OCI-M1 (cell line): ENCODE measurements around the gene AHNAK.

Source experiments
- DNase-seq: peaks from one replicate; lab custom pipeline; 2025; lab: John Stamatoyannopoulos, UW

AHNAK gene

DNA sequence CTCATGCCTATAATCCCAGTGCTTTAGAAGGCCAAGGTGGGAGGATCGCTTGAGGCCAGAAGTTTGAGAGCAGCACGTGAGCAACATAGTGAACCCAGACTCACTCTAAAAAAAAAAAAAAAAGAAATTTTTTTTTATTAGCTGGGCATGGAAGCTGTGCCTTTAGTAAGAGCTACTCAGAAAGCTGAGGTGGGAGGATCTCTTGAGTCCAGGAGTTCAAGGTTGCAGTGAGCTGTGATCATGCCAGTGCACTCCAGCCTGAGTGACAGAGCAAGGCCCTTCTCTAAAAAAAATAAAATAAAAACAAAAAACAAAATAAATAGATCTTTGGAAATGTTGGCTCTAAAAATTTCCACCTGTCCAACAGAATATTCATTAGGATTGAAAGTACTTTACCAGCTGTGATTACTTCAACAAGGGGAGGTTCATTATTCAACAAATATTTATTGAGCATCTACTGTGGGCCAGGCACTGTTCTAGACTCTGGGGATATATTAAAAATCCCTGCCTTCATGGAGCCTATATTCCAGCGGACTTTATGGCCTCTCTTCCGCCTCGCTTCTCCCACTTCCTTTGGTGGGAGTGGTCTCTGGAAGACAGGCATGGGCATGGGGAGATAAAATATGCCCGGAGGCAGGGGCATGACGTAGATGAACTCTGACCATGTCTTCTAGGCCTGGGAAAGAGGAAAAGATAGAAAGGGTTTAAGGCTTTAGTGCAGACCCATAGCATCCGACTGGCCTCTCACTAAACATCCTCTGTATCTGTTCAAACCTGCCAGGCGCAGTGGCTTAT lies 47.9 kb downstream of the AHNAK start:
- no peak for DNase-seq

DNA sequence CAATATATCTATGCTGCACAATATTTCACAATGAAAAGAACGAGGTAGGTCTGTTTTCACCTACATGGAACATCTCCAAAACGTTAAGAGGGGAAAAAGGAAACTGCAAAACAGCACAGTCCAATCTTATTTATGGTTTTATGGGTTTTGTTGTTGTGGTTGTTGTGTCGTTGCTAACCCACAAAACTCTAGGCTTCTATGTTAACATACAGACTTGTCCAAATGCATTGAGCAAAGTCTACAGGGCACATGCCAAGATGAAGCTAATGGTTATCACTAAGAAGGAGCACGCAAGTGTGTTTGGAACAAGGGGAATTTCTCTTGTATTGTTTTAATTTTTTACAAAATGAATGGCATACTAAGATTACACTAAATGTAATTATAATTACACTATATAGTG lies 48.6 kb downstream of the AHNAK start:
- no peak for DNase-seq

- DNase-seq = peak; percentile 54
Observed at GRCh38 chr11:62497132-62497801, 49.3 kb downstream of the AHNAK start.

GRCh38 chr11:62496676-62497075 lies 49.9 kb downstream of the AHNAK start:
- DNase-seq = no peak

GRCh38 chr11:62494246-62494645 lies 52.4 kb downstream of the AHNAK start:
- no peak for DNase-seq

DNA sequence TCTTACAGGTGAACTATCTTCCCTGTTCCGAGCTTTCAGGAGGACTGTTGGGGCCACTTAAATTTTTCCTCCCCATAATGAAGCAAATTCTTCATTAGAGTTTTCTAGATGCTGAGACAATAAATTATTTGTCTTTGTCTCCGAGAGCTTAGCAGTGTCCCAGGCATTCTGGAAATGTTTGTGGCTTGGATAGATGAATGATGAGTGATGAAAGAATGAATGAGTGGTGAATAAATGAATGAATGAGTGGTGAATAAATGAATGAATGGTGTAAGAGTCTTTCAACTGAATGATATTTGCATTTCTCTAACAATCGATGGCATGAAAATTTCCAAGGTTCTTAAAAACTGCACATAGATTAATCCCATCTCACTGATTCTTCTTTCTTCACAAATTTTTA lies 52.8 kb downstream of the AHNAK start:
- DNase-seq = no peak

DNA sequence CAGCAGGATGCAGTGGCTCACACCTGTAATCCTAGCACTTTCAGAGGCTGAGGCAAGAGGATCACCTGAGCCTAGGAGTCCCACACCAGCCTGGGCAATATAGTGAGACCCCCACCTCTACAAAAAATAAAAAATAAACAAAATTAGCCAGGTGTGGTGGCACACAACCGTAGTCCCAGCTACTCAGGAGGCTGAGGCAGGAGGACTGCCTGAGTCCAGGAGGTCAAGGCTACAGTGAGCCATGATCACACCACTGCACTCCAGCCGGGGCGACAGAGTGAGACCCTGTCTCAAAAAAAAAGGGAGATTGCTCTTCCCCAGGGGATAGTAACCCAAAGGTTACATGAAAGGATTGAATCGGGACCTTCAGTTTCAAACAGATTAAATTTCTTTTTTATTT lies 54.0 kb downstream of the AHNAK start:
- DNase-seq = no peak

DNA sequence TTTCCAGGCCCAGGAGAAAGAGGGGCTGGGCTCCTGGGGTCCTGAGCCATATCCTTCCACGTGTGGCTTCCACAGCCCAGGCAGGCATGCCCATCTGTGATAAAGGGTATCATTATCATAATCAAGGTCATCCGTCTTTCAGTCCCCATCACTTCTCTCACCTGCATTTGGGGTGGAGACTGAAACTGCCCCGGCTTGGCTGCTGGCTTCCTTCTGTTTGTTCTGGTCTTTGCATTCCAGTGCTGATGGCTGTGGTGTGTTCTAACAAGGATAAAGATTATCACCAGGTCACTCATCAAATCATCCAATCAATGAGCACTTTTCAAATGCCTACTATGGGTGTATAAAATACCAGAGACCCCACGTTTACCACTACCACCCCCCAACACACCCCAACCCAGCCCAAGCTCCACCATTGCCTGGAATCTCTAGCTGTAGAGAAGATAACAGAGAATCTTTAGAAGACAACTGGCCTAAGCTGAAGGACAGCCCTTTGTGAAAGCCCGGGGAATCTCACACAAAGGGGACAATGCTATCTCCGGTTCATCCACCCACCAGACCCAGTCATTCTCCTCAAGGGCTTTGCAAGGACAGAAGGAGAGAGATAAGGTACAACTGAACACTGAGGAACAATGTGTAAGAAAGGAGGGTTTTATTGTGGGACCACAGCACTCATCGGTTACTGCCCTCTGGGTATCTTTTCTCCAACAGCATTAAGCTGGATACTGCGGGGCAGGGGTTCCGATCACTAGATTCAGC lies 54.9 kb downstream of the AHNAK start:
- DNase-seq = no peak

DNA sequence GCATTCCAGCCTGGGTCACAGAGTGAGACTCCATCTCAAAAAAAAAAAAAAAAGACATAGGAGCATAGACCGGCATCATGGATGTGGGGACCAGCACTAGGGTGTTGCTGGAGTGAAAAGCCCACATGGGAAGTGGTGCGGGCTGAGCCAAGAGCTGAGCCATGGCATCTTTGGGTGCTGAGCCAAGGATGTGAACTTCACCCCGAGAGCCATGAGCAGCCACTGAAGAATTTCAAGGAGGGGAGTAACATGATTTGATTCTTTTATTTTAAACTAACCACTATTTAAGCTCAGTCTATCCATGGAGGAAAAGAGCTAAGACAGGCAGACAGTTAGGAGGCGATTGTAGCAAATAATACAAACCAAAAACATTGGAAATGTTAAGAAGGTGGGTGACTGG lies 57.4 kb downstream of the AHNAK start:
- DNase-seq = no peak

DNA sequence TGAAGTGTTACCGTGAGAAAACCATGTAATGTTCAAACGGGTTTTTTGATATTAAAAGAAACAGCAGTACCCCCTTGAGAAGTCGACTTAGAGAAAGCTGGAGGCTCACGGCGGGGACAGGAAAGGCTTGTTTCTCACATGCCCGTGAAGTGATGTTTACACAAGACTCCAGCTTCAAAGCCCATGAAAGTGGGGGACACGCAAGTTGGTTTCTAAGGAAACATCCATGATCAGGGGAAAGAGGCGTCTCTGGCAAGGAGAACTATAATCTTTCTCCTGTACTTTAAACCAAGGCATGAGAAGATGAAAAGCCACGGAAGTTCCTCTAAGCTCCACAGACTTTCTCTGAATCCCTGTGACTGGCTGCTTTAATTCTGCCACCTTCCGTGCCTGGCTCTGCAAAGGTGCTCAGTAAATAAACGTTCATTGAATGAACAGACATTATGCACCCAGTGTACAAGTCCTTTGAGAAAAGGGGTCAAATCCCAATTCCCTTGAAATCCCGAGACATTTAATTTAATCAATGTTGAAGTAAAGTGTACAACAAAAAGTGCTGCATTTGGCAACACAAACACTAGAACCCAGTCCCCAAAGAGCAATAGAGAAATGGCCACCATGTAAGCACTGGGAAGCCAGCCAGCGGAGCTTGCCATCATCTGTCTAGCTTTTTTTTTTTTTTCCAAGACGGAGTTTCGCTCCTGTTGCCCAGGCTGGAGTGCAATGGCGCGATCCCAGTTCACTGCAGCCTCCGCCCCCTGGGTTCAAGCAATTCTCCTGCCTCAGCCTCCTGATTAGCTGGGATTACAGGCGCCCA lies 58.7 kb downstream of the AHNAK start:
- DNase-seq = no peak

- no peak for DNase-seq
Observed at GRCh38 chr11:62487136-62487535, 59.5 kb downstream of the AHNAK start.

GRCh38 chr11:62484352-62484751 lies 62.3 kb downstream of the AHNAK start:
- no peak for DNase-seq

DNA sequence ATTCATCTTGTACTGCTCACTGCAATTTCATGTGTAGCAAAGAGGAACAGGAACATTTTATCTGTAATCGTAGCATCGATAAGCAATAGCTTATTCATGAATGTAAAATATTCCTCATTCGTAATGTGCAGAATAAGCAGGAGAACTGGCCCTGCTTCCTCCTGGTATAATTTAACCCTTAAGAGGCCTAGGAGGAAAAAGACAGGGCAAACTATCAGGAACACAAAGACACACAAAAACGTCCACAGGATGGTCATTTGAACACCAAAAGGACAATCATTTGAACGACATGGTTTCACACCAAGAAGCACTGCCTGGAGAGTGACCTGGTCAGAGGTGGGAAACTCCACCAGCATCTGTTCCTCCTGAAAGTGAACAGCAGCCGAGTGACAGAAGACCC lies 63.9 kb downstream of the AHNAK start:
- no peak for DNase-seq

DNA sequence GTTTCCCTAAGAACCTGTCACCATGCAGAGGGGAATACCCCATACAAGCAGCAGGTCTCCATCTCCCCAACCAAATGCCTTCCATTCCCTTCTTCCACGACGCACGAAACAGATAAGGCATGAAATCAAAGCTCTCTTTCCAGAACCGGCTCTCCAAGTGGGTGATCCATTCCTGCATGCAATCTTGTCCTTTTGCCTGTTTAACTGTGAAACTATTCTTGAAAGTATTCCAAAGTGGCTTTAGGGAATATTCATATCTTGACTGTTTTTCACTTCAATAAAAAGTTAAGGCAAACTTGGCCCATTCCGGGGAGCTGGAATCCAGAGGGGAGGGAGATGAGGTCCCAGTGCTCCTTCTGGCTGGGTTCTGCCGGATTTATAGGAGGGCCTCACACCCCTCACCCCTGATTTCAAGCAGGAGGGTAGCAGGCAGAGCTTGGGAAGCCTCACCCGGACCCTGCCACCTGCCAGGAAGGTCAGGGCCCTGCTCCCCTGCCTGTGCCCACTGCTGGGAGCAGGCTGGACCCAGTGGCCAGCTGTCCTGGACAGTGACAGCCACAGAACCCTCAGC lies 66.9 kb downstream of the AHNAK start:
- no peak for DNase-seq

DNA sequence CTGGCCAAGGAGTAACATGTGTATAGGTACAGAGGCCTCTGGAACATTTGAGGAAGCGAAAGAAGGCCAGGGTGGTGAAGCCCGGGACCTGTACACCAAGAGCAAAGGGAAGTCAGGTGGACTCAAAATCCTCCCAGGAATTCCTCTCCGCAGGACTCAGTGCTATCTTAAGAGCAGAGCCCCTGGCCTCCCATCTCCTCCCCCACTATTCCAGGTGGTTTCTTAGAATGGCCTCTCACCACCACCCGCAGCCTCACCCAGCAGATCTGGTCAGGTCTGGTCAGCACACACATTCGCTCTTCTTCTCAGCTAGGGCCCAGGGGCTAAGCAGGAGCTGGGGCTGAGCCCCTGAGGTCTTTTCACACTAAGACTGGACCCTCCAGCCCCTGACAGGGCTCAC lies 68.7 kb downstream of the AHNAK start:
- no peak for DNase-seq

GRCh38 chr11:62472063-62472884 lies 74.3 kb downstream of the AHNAK start:
- DNase-seq = peak; percentile 12

DNA sequence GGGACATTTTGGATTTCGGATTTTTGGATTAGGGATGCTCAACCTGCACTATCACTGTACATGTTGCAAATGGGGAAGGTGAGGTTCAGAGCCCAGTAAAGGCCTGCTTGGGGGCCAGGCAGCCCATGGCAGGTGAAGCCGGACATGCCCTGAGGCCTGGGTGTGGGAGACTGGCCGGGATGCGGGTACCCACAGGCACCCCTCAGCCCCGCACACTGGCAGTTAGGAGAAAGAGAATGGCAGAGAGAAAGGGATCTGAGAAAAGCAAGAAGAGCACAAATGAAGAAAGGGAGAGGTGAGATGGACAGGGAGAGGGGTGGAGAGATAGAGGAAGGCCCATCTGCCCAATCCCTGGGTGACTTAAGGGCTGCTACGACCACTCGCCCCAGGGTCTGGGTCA lies 75.0 kb downstream of the AHNAK start:
- no peak for DNase-seq

DNA sequence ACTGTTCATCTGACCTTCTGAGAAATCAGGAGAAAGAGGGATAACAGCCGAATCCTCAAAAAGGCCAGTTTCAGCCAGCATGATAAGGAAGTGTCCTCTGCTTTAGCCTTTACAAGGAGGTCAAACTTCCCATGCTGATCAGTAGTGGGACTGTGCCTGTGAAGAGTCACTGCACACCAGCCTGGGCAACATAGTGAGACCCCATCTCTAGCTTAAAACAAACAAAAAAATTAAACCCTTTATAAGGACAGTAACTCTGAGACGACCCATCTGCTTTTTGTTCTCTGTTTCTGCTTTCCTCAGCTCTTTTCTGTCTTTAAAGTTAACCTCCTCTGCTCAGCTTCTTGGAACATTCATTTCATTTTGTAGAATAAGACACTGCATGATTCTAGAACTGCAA lies 78.0 kb downstream of the AHNAK start:
- DNase-seq = no peak

- no peak for DNase-seq
Observed at GRCh38 chr11:62466444-62466843, 80.2 kb downstream of the AHNAK start.

GRCh38 chr11:62464655-62465054 lies 82.0 kb downstream of the AHNAK start:
- no peak for DNase-seq

- DNase-seq = peak; percentile 21
Observed at GRCh38 chr11:62463121-62463542, 83.5 kb downstream of the AHNAK start.
